Measurements from ENCODE around the gene APPL2. TPM values are rescaled to one million over a fixed set of nuclear protein-coding genes. Genes with fewer than 3 reads are reported as not detected.

APPL2 gene
- total RNA-seq, 1 experiment from 2014 or later: 45.8 TPM

GRCh38 chr12:105222726-105223351, 13.1 kb downstream of the APPL2 start:
- Mint-ChIP-seq H3K9me3 (ENCODE audit: low read depth, unreplicated experiment) (no peaks in the 10 kb centered on the region), H3K4me1 (ENCODE audit: low read depth, unreplicated experiment) (peaks cover 6% of the 10 kb centered on the region), H3K4me3 (ENCODE audit: low read depth, unreplicated experiment) (no peak overlapping the region), H3K36me3 (ENCODE audit: insufficient read depth, unreplicated experiment) (peaks cover 25% of the 10 kb centered on the region), H3K27ac (ENCODE audit: unreplicated experiment) (no peak overlapping the region), H3K27me3 (ENCODE audit: unreplicated experiment) (no peaks in the 10 kb centered on the region)
- no TSS peak for BruUV-seq (replicated peaks)
- no peak for DNase-seq
- TF ChIP-seq CTCF (IDR thresholded peaks at IDR 0.05; ENCODE audit: unreplicated experiment): no peak
- intact Hi-C loops (cut with micrococcal nuclease; ENCODE audit: unreplicated experiment): no loop called here
- CTCF ChIA-PET: no interaction called here

- Mint-ChIP-seq H3K4me3 (ENCODE audit: low read depth, unreplicated experiment) (no peak overlapping the region), H3K36me3 (ENCODE audit: insufficient read depth, unreplicated experiment) (peaks cover 29% of the 10 kb centered on the region), H3K9me3 (ENCODE audit: low read depth, unreplicated experiment) (no peaks in the 10 kb centered on the region), H3K27me3 (ENCODE audit: unreplicated experiment) (no peaks in the 10 kb centered on the region), H3K27ac (ENCODE audit: unreplicated experiment) (no peak overlapping the region), H3K4me1 (ENCODE audit: low read depth, unreplicated experiment) (peaks cover 6% of the 10 kb centered on the region)
- TF ChIP-seq CTCF (IDR thresholded peaks at IDR 0.05; ENCODE audit: unreplicated experiment): no peak
- no peak for DNase-seq
- intact Hi-C loops (cut with micrococcal nuclease; ENCODE audit: unreplicated experiment): no loop called here
- CTCF ChIA-PET: interaction anchor here (1.0 kb wide), 1 partner anchor 112 kb away, joined by 3 read pairs; no protein-coding TSS in a partner anchor
- BruUV-seq (replicated peaks): no TSS peak
These were observed 13.7 kb downstream of the APPL2 start for GRCh38 chr12:105222284-105222655.

GRCh38 chr12:105221583-105222283, 14.2 kb downstream of the APPL2 start:
- Mint-ChIP-seq H3K27ac (ENCODE audit: unreplicated experiment) (no peak overlapping the region), H3K9me3 (ENCODE audit: low read depth, unreplicated experiment) (no peaks in the 10 kb centered on the region), H3K36me3 (ENCODE audit: insufficient read depth, unreplicated experiment) (peaks cover 35% of the 10 kb centered on the region), H3K27me3 (ENCODE audit: unreplicated experiment) (no peaks in the 10 kb centered on the region), H3K4me3 (ENCODE audit: low read depth, unreplicated experiment) (no peak overlapping the region), H3K4me1 (ENCODE audit: low read depth, unreplicated experiment) (peaks cover 6% of the 10 kb centered on the region)
- intact Hi-C loops (cut with micrococcal nuclease; ENCODE audit: unreplicated experiment): no loop called here
- CTCF ChIA-PET: interaction anchor here (1.0 kb wide), 1 partner anchor 113 kb away, joined by 3 read pairs; no protein-coding TSS in a partner anchor
- no peak for TF ChIP-seq CTCF (IDR thresholded peaks at IDR 0.05; ENCODE audit: unreplicated experiment)
- DNase-seq: no peak
- BruUV-seq (replicated peaks): no TSS peak

- Mint-ChIP-seq H3K36me3 (ENCODE audit: insufficient read depth, unreplicated experiment) (peaks cover 43% of the 10 kb centered on the region), H3K27ac (ENCODE audit: unreplicated experiment) (no peak overlapping the region)
These were observed 15.1 kb downstream of the APPL2 start for GRCh38 chr12:105220929-105221290.

More at GRCh38 chr12:105220929-105221290, 15.1 kb downstream of the APPL2 start:
- no TSS peak for BruUV-seq (replicated peaks)
- intact Hi-C loops (cut with micrococcal nuclease; ENCODE audit: unreplicated experiment): no loop called here
- no peak for TF ChIP-seq CTCF (IDR thresholded peaks at IDR 0.05; ENCODE audit: unreplicated experiment)
- Mint-ChIP-seq H3K4me3 (ENCODE audit: low read depth, unreplicated experiment) (no peak overlapping the region), H3K4me1 (ENCODE audit: low read depth, unreplicated experiment) (peaks cover 6% of the 10 kb centered on the region), H3K9me3 (ENCODE audit: low read depth, unreplicated experiment) (no peaks in the 10 kb centered on the region), H3K27me3 (ENCODE audit: unreplicated experiment) (no peaks in the 10 kb centered on the region)
- CTCF ChIA-PET: interaction anchor here (0.5 kb wide), 1 partner anchor 110 kb away, joined by 3 read pairs; the partner anchor contains the start of gene C12orf75
- DNase-seq: no peak
